ENCODE results near the gene TMF1.

The TMF1 gene

GRCh38 chr3:69063636-69064035, 11.5 kb upstream of the TMF1 start:
- TF ChIP-seq POLR2AphosphoS5 (IDR thresholded peaks at IDR 0.05; ENCODE audit: low read depth, low read length) (no peak), FOXP2 (optimal IDR thresholded peaks at IDR 0.05; ENCODE audit: borderline replicate concordance, extremely low read depth, extremely low read length, insufficient read depth) (no peak), TAF1 (IDR thresholded peaks at IDR 0.05; ENCODE audit: borderline replicate concordance, insufficient read depth, low read length) (no peak), SIN3A (IDR thresholded peaks at IDR 0.05; ENCODE audit: borderline replicate concordance, insufficient read depth, low read length) (no peak)
- TF ChIP-seq, protein P1, sequence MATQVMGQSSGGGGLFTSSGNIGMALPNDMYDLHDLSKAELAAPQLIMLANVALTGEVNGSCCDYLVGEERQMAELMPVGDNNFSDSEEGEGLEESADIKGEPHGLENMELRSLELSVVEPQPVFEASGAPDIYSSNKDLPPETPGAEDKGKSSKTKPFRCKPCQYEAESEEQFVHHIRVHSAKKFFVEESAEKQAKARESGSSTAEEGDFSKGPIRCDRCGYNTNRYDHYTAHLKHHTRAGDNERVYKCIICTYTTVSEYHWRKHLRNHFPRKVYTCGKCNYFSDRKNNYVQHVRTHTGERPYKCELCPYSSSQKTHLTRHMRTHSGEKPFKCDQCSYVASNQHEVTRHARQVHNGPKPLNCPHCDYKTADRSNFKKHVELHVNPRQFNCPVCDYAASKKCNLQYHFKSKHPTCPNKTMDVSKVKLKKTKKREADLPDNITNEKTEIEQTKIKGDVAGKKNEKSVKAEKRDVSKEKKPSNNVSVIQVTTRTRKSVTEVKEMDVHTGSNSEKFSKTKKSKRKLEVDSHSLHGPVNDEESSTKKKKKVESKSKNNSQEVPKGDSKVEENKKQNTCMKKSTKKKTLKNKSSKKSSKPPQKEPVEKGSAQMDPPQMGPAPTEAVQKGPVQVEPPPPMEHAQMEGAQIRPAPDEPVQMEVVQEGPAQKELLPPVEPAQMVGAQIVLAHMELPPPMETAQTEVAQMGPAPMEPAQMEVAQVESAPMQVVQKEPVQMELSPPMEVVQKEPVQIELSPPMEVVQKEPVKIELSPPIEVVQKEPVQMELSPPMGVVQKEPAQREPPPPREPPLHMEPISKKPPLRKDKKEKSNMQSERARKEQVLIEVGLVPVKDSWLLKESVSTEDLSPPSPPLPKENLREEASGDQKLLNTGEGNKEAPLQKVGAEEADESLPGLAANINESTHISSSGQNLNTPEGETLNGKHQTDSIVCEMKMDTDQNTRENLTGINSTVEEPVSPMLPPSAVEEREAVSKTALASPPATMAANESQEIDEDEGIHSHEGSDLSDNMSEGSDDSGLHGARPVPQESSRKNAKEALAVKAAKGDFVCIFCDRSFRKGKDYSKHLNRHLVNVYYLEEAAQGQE (IDR thresholded peaks at IDR 0.05; ENCODE audit: insufficient read depth in 1 of 2, low read depth in 2 of 2, low read length in 2 of 2), result no peak

DNA sequence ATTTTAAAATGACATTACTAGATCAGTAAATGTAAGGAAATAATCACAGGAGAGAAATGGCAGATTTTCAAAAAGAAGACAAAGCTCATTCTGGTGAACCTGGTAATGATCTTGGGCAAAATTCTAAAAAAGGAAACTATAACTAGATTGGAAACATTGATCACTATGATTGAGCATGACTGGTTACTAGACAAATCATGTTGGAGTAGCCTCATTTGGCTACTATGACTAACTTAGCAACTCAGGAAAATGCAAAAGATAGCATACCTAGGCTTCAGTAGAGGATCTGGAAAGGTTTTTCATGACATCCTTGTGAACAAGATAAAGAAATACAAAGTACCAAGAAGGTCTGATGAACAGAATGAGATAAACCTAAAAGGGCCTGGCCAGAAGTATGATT, 7.6 kb upstream of the TMF1 start:
- TF ChIP-seq SIN3A (IDR thresholded peaks at IDR 0.05; ENCODE audit: borderline replicate concordance, insufficient read depth, low read length) (no peak), FOXP2 (optimal IDR thresholded peaks at IDR 0.05; ENCODE audit: borderline replicate concordance, extremely low read depth, extremely low read length, insufficient read depth) (no peak), POLR2AphosphoS5 (IDR thresholded peaks at IDR 0.05; ENCODE audit: low read depth, low read length) (no peak), TAF1 (IDR thresholded peaks at IDR 0.05; ENCODE audit: borderline replicate concordance, insufficient read depth, low read length) (no peak)
- TF ChIP-seq, protein P1 (IDR thresholded peaks at IDR 0.05; ENCODE audit: insufficient read depth in 1 of 2, low read depth in 2 of 2, low read length in 2 of 2), result no peak

- TF ChIP-seq TAF1 (IDR thresholded peaks at IDR 0.05; ENCODE audit: borderline replicate concordance, insufficient read depth, low read length), result no peak
- TF ChIP-seq, protein P1 (IDR thresholded peaks at IDR 0.05; ENCODE audit: insufficient read depth in 1 of 2, low read depth in 2 of 2, low read length in 2 of 2), result no peak
- no peak for TF ChIP-seq FOXP2 (optimal IDR thresholded peaks at IDR 0.05; ENCODE audit: borderline replicate concordance, extremely low read depth, extremely low read length, insufficient read depth)
- TF ChIP-seq POLR2AphosphoS5 (IDR thresholded peaks at IDR 0.05; ENCODE audit: low read depth, low read length), result no peak
- no peak for TF ChIP-seq SIN3A (IDR thresholded peaks at IDR 0.05; ENCODE audit: borderline replicate concordance, insufficient read depth, low read length)
These were observed 6.8 kb upstream of the TMF1 start for GRCh38 chr3:69058947-69059224.

DNA sequence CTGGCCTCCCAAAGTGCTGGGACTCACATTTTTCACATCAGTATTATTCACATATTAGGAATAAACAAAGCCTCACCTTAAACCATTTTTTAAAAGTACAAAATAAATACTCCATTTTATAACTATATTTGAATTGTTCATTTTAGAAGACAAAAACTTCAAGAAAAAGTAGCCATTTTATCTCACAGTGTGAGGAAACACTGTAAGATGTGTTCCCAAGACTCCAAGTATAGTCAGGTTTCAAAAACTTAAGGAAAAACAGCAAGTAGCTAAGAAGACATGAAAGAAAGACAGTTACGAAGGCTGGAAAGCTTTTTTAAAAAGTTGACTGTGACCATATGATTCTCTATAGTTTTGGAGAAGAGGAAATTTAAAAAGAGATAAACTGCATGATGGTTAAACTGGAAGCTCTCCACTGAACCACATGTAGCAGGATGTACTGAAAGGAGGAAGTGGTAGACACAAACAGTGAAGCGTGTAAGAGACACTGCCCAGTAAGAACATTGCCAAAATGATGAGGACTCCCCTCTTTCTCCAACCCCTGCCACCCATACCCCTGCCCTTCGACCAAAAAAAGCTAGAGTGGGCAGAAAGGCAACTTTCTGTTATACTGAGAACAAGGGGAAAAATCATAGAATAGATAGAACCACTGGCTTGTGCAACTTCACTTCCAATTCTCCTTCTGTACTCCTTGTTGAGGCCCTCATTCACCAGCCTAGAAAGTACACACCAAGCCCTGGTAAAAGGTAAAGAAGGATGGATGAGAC, 6.2 kb upstream of the TMF1 start:
- TF ChIP-seq SIN3A (IDR thresholded peaks at IDR 0.05; ENCODE audit: borderline replicate concordance, insufficient read depth, low read length), result no peak
- TF ChIP-seq TAF1 (IDR thresholded peaks at IDR 0.05; ENCODE audit: borderline replicate concordance, insufficient read depth, low read length), result no peak
- no peak for TF ChIP-seq POLR2AphosphoS5 (IDR thresholded peaks at IDR 0.05; ENCODE audit: low read depth, low read length)
- no peak for TF ChIP-seq FOXP2 (optimal IDR thresholded peaks at IDR 0.05; ENCODE audit: borderline replicate concordance, extremely low read depth, extremely low read length, insufficient read depth)
- TF ChIP-seq, protein P1 (IDR thresholded peaks at IDR 0.05; ENCODE audit: insufficient read depth in 1 of 2, low read depth in 2 of 2, low read length in 2 of 2), result no peak
